GM12891 (cell line): ENCODE measurements around the gene SNX10.

ENCODE experiments used
- PAX5 ChIP-seq: IDR thresholded peaks from 2 replicates; pipeline ENCODE4 v1.6.1; 2011; ENCODE audit warnings: low read length, moderate library complexity, mild to moderate bottlenecking; ENCODE audit not compliant: insufficient read depth, severe bottlenecking
- POLR2A ChIP-seq: IDR thresholded peaks from 2 replicates; pipeline ENCODE4 v1.6.1; 2011; ENCODE audit warnings: low read depth, low read length, control low read depth
- POLR2AphosphoS5 ChIP-seq: IDR thresholded peaks from 2 replicates; pipeline ENCODE4 v1.6.1; 2011; ENCODE audit warnings: low read depth, low read length, control low read depth
- SPI1 ChIP-seq: IDR thresholded peaks from 2 replicates; pipeline ENCODE4 v1.6.1; 2011; ENCODE audit warnings: low read depth, low read length, control low read depth

- TF ChIP-seq POLR2A (no peak), POLR2AphosphoS5 (no peak), PAX5 (no peak), SPI1 (peak; percentile 97)
Measured at GRCh38 chr7:26329520-26330255, 38.0 kb downstream of the SNX10 start.
